SK-N-DZ (cell line): Measurements from ENCODE around the gene IL26. TPM values are rescaled to one million over a fixed set of nuclear protein-coding genes. Genes with fewer than 3 reads are reported as not detected.

Experiments used
- DNase-seq: peaks from one replicate; pipeline ENCODE4 v3.0.0-alpha.2; 2015; ENCODE audit warnings: low spot score
- polyA plus RNA-seq, 2 experiments: library from polyadenylated mRNA; depleted of rRNA; stranded (reverse); fragments of >200 nt; gene quantifications; 2 replicates each; pipeline ENCODE4 v1.2.3, GENCODE V29; 2014

The IL26 gene
- not detected in 2 replicates for polyA plus RNA-seq (2014; cell fraction: cytosol; rRNA removed)
- polyA plus RNA-seq (2014; cell fraction: nucleus; rRNA removed) = not detected in 2 replicates

- no peak for DNase-seq
These were observed at the start of gene IL26 for GRCh38 chr12:68225576-68226476. TSS of gene IL26 (minus strand) at chr12:68225810. CDS start at chr12:68225756, 54 bp downstream.

- no peak for DNase-seq
These were observed 47.1 kb upstream of the IL26 start for GRCh38 chr12:68272732-68273131.

GRCh38 chr12:68271346-68271745, 45.7 kb upstream of the IL26 start:
- DNase-seq = no peak

GRCh38 chr12:68270358-68270757, 44.7 kb upstream of the IL26 start:
- no peak for DNase-seq

GRCh38 chr12:68269779-68270178, 44.2 kb upstream of the IL26 start:
- DNase-seq = no peak

GRCh38 chr12:68268967-68269366, 43.4 kb upstream of the IL26 start:
- DNase-seq = no peak

GRCh38 chr12:68267892-68268396, 42.3 kb upstream of the IL26 start:
- no peak for DNase-seq

- no peak for DNase-seq
These were observed 39.2 kb upstream of the IL26 start for GRCh38 chr12:68264857-68265256.

- no peak for DNase-seq
These were observed 38.7 kb upstream of the IL26 start for GRCh38 chr12:68264158-68264855.

GRCh38 chr12:68263366-68263765, 37.8 kb upstream of the IL26 start:
- no peak for DNase-seq

- DNase-seq = no peak
These were observed 36.3 kb upstream of the IL26 start for GRCh38 chr12:68261896-68262295.

GRCh38 chr12:68260153-68260552, 34.5 kb upstream of the IL26 start:
- no peak for DNase-seq

GRCh38 chr12:68259318-68259940, 33.8 kb upstream of the IL26 start:
- DNase-seq = no peak

- DNase-seq = no peak
These were observed 27.9 kb upstream of the IL26 start, which contains the start of gene IL22 for GRCh38 chr12:68253504-68253903. TSS of gene IL22 (minus strand) at chr12:68253604. CDS start at chr12:68253448, 156 bp downstream.

- DNase-seq = no peak
These were observed 26.5 kb upstream of the IL26 start for GRCh38 chr12:68252077-68252476.

- DNase-seq = no peak
These were observed 24.8 kb upstream of the IL26 start for GRCh38 chr12:68250454-68250853.

- no peak for DNase-seq
These were observed 22.2 kb upstream of the IL26 start for GRCh38 chr12:68247785-68248184.

- DNase-seq = no peak
These were observed 20.7 kb upstream of the IL26 start for GRCh38 chr12:68246350-68246749.

GRCh38 chr12:68245180-68246021, 19.8 kb upstream of the IL26 start:
- DNase-seq = peak; percentile 13

- no peak for DNase-seq
These were observed 17.2 kb upstream of the IL26 start for GRCh38 chr12:68242777-68243176.

GRCh38 chr12:68240975-68241374, 15.4 kb upstream of the IL26 start:
- no peak for DNase-seq
